Right lobe of liver (tissue), 6 donors: ENCODE results near the gene CCDC127. TPM values are rescaled to one million over a fixed set of nuclear protein-coding genes. Genes with fewer than 3 reads are reported as not detected.
"Not testable (repeated sequence)": the region's sequence is repeated elsewhere in the genome, so short reads cannot be mapped to it uniquely, and the experiment has no call there.

ENCODE experiments used
- ATAC-seq, 4 donors: fragments of 200-7000 bp; cut with Tn5 transposase; one replicate each; pipeline ENCODE4 v1.9.1; 2020; ENCODE audit warnings: mild to moderate bottlenecking in 4 of 4, moderate library complexity in 4 of 4
- DNase-seq, 3 donors: peaks; one replicate each; pipeline ENCODE4 v3.0.0-alpha.2; 2020
- H3K27ac ChIP-seq, 3 donors: fragments of 200-600 bp; one replicate each; pipeline ENCODE4 v1.8.0; 2022
- H3K27me3 ChIP-seq, 2 donors: fragments of 200-600 bp; one replicate each; pipeline ENCODE4 v1.8.0; 2022
- H3K36me3 ChIP-seq, 4 donors: fragments of 200-600 bp; sonication (generic) in 1 of 4; one replicate each; pipeline versions ENCODE4 v1.5.1 to v1.8.0; 2017 to 2022; ENCODE audit warnings: control low read depth in 1 of 4
- H3K4me1 ChIP-seq, 4 donors: fragments of 200-600 bp; sonication (generic) in 1 of 4; one replicate each; pipeline versions ENCODE4 v1.5.1 to v1.8.0; 2017 to 2022; ENCODE audit warnings: control low read depth in 1 of 4
- H3K4me3 ChIP-seq, 3 donors: fragments of 200-600 bp; one replicate each; pipeline ENCODE4 v1.8.0; 2022
- H3K9me3 ChIP-seq, 4 donors: fragments of 200-600 bp; sonication (generic) in 1 of 4; one replicate each; pipeline versions ENCODE4 v1.5.1 to v1.8.0; 2017 to 2022; ENCODE audit warnings: control low read depth in 1 of 4
- CTCF ChIP-seq, 4 donors: fragments of 200-600 bp in 3 of 4; fragments of 450-650 bp in 1 of 4; IDR thresholded peaks; one replicate each; pipeline versions ENCODE4 v1.5.1 to v1.8.0; 2016 to 2022; ENCODE audit warnings: antibody characterized with exemption in 4 of 4, mild to moderate bottlenecking in 2 of 4
- POLR2A ChIP-seq: fragments of 450-650 bp; IDR thresholded peaks from one replicate; pipeline ENCODE4 v1.6.1; 2017; ENCODE audit warnings: antibody characterized with exemption, mild to moderate bottlenecking
- WGBS: methylation state at CpG from one replicate; pipeline ENCODE4 v1.1.6; 2018; ENCODE audit warnings: low coverage, low lambda C conversion rate; ENCODE audit not compliant: insufficient coverage; ENCODE audit errors: missing lambda C conversion rate; 5-methylcytosine and 5-hydroxymethylcytosine counted together
- intact Hi-C, 2 donors: fragments of 100-400 bp; cut with DNase I; formaldehyde crosslinking; loops; one replicate each; pipeline versions ENCODE4 v1.11.2 to v1.14.1; 2022
- total RNA-seq, 6 experiments: library from RNA; depleted of rRNA in 2 of 6; stranded (reverse); fragments of >200 nt in 2 of 6; fragmentation: NEBNext Ultra II Directional in 3 of 6; extraction: Animal tissue kit (Norgen Biotek cat#: 25700) in 3 of 6; gene quantifications; one replicate each; pipeline versions ENCODE4 v1.1.0 to v1.2.4, GENCODE V29; 2016 to 2023
- donor health status: DM: no; HTN: yes; CAD: no.
- donor health status: DM: no; HTN: no; CAD: no.
- donor health status: DM: no; HTN: no; CAD: no.
- donor health status: DM: no; HTN: yes; CAD: no.
- donor health status: DM: no; HTN: yes; CAD: no.

CCDC127 gene
- total RNA-seq, 6 experiments from 2014 or later: 1.2 to 3.6 (median 2.2) TPM

- no peak overlapping the region for H3K4me3 ChIP-seq
- H3K27me3 ChIP-seq: no peaks in the 10 kb centered on the region
- no peaks in the 10 kb centered on the region for H3K4me1 ChIP-seq
- ATAC-seq (no peak), DNase-seq (no peak)
- intact Hi-C loops: no loop called here
- WGBS: 75% methylated on average over 7 of the region's 13 CpGs
- H3K36me3 ChIP-seq: peaks cover 0 to 83% (median 22%) of the 10 kb centered on the region in 4 donors
- H3K9me3 ChIP-seq: no peaks in the 10 kb centered on the region
- TF ChIP-seq CTCF (IDR thresholded peaks at IDR 0.05): no peak
- no peak for TF ChIP-seq POLR2A
- H3K27ac ChIP-seq: no peak overlapping the region
Measured at GRCh38 chr5:231661-232060, 13.7 kb upstream of the CCDC127 start.

DNA sequence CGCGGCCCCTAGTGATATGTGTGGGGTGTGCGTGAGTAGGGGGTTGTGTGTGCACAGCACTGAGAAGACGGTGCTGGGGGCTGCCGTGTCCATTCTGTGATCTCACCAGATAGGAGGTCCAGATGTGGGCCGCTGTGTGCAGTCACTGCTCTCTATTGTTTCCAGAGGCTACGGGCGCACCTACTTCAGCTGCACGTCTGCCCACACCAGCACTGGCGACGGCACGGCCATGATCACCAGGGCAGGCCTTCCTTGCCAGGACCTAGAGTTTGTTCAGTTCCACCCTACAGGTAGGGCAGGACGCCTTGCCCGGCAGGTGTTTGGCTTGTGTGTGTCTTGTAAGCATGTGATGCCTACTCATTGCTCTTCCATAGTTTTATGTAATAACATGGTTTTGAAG lies 12.8 kb upstream of the CCDC127 start:
- no peaks in the 10 kb centered on the region for H3K4me1 ChIP-seq
- peak in 1 of 4 donors; percentile 35 for ATAC-seq
- no CpG with 5 or more reads among the region's 14 CpGs for WGBS
- peaks cover 0 to 85% (median 28%) of the 10 kb centered on the region in 4 donors for H3K36me3 ChIP-seq
- intact Hi-C loops: no loop called here
- H3K27me3 ChIP-seq: no peaks in the 10 kb centered on the region
- no peak for TF ChIP-seq POLR2A
- no peak for TF ChIP-seq CTCF (IDR thresholded peaks at IDR 0.05)
- no peak overlapping the region for H3K27ac ChIP-seq
- no peak overlapping the region for H3K4me3 ChIP-seq
- no peak for DNase-seq
- no peaks in the 10 kb centered on the region for H3K9me3 ChIP-seq

DNA sequence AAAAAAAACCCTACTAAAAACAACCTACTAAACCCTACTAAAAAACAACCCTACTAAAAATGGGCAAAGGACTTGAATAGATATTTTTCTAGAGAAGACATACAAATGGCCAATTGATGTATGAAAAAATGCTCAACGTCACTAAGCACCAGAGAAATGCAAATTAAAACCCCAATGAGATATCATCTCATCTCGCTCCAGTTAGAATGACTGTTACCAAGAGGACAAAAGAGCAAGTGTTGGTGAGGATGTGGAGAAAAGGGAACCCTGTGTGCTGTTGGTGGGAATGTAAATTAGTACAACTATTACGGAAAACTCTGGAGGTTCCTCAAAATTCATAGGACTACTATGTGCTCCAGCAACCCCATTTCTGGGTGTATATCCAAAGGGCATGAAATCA lies 10.9 kb upstream of the CCDC127 start:
- no peak overlapping the region for H3K4me3 ChIP-seq
- no peak for ATAC-seq
- no peak for DNase-seq
- H3K27ac ChIP-seq: no peak overlapping the region
- WGBS: 98% methylated on average over 3 of the region's 3 CpGs
- H3K4me1 ChIP-seq: no peaks in the 10 kb centered on the region
- H3K36me3 ChIP-seq: peaks cover 0 to 88% (median 24%) of the 10 kb centered on the region in 4 donors
- TF ChIP-seq POLR2A (no peak), CTCF (IDR thresholded peaks at IDR 0.05) (no peak)
- intact Hi-C loops: no loop called here
- H3K27me3 ChIP-seq: no peaks in the 10 kb centered on the region
- H3K9me3 ChIP-seq: no peaks in the 10 kb centered on the region

- intact Hi-C loops, DNase-seq, H3K27me3 ChIP-seq, H3K9me3 ChIP-seq, H3K4me3 ChIP-seq, ATAC-seq, H3K27ac ChIP-seq, H3K4me1 ChIP-seq: not testable (repeated sequence)
- peaks cover 0 to 83% (median 21%) of the 10 kb centered on the region in 4 donors for H3K36me3 ChIP-seq
- whole genome bisulfite sequencing: 77% methylated on average over 9 of the region's 17 CpGs
Measured at GRCh38 chr5:227375-227774, 9.4 kb upstream of the CCDC127 start.

GRCh38 chr5:225334-225733 lies 7.4 kb upstream of the CCDC127 start:
- peaks cover 0 to 22% (median 4%) of the 10 kb centered on the region in 4 donors for H3K4me1 ChIP-seq
- no peak overlapping the region for H3K4me3 ChIP-seq
- H3K36me3 ChIP-seq: peaks cover 0 to 66% (median 21%) of the 10 kb centered on the region in 4 donors
- 100% methylated on average over 2 of the region's 14 CpGs for WGBS
- no peak overlapping the region for H3K27ac ChIP-seq
- no peaks in the 10 kb centered on the region for H3K27me3 ChIP-seq
- no peaks in the 10 kb centered on the region for H3K9me3 ChIP-seq
- DNase-seq (no peak), ATAC-seq (no peak)
- intact Hi-C loops: no loop called here
- TF ChIP-seq CTCF (IDR thresholded peaks at IDR 0.05) (no peak), POLR2A (no peak)
